Spleen (tissue), 11 donors: ENCODE measurements around the gene OTUD6A. TPM values are rescaled to one million over a fixed set of nuclear protein-coding genes. Genes with fewer than 3 reads are reported as not detected.

Experiments used
- DNase-seq: peaks from one replicate; pipeline ENCODE4 v3.0.0-alpha.2; 2020
- H3K27ac ChIP-seq, 8 donors: fragments of 200-600 bp; sonication (generic) in 7 of 8; 1 replicate in 4 of 8; 2 replicates in 4 of 8; pipeline versions ENCODE4 v1.5.0 to v1.8.0; 2016 to 2021; ENCODE audit warnings: inconsistent platforms in 4 of 8, mild to moderate bottlenecking in 4 of 8, moderate library complexity in 1 of 8
- H3K27me3 ChIP-seq, 7 donors: fragments of 200-600 bp; sonication (generic) in 6 of 7; replicated peaks in 1 of 7; 1 replicate in 4 of 7; 2 replicates in 3 of 7; pipeline versions ENCODE4 v1.5.0 to v1.8.0; 2016 to 2021; ENCODE audit warnings: inconsistent platforms in 3 of 7, mild to moderate bottlenecking in 1 of 7
- H3K36me3 ChIP-seq, 6 donors: fragments of 200-600 bp; sonication (generic) in 5 of 6; 1 replicate in 4 of 6; 2 replicates in 2 of 6; pipeline versions ENCODE4 v1.5.0 to v1.8.0; 2016 to 2021; ENCODE audit warnings: inconsistent platforms in 2 of 6
- H3K4me1 ChIP-seq, 6 donors: fragments of 200-600 bp; sonication (generic) in 5 of 6; 1 replicate in 3 of 6; 2 replicates in 3 of 6; pipeline versions ENCODE4 v1.5.0 to v1.8.0; 2016 to 2021; ENCODE audit warnings: inconsistent platforms in 3 of 6
- H3K4me3 ChIP-seq, 8 donors: fragments of 200-600 bp; sonication (generic) in 7 of 8; 1 replicate in 4 of 8; 2 replicates in 4 of 8; pipeline versions ENCODE4 v1.5.0 to v1.8.0; 2016 to 2021; ENCODE audit warnings: inconsistent platforms in 4 of 8, mild to moderate bottlenecking in 4 of 8, moderate library complexity in 2 of 8
- H3K9me3 ChIP-seq, 8 donors: fragments of 200-600 bp; sonication (generic) in 7 of 8; 1 replicate in 4 of 8; 2 replicates in 4 of 8; pipeline versions ENCODE4 v1.5.0 to v1.8.0; 2016 to 2021; ENCODE audit warnings: inconsistent platforms in 4 of 8
- CTCF ChIP-seq, 11 experiments: fragments of 200-600 bp in 7 of 11; fragments of 450-650 bp in 4 of 11; sonication (generic) in 4 of 11; IDR thresholded peaks in 8 of 11; conservative IDR thresholded peaks in 3 of 11; 1 replicate in 7 of 11; 2 replicates in 4 of 11; pipeline versions ENCODE4 v1.4.0 to v1.8.0; 2016 to 2021; ENCODE audit warnings: antibody characterized with exemption in 11 of 11, inconsistent platforms in 4 of 11, mild to moderate bottlenecking in 1 of 11
- POLR2A ChIP-seq, 3 donors: fragments of 450-650 bp; IDR thresholded peaks; one replicate each; pipeline ENCODE4 v1.5.1; 2017; ENCODE audit warnings: antibody characterized with exemption in 3 of 3, mild to moderate bottlenecking in 1 of 3
- POLR2AphosphoS5 ChIP-seq, 3 donors: sonication (generic); formaldehyde crosslinking; IDR thresholded peaks; one replicate each; pipeline ENCODE4 v1.5.1; 2017; ENCODE audit warnings: antibody characterized with exemption in 3 of 3
- WGBS, 5 donors: extraction: QIAGEN DNeasy Blood & Tissue Kit in 3 of 5; methylation state at CpG; one replicate each; pipeline versions ENCODE4 v1.1.5 to v1.1.7; 2013 to 2018; 5-methylcytosine and 5-hydroxymethylcytosine counted together
- intact Hi-C: fragments of 100-400 bp; cut with DNase I; formaldehyde crosslinking; loops from one replicate; pipeline ENCODE4 v1.15.0; 2023; ENCODE audit warnings: low total_unique reads
- polyA plus RNA-seq, 3 donors: library from polyadenylated mRNA; stranded (reverse); fragments of 200-250 nt; gene quantifications; one replicate each; pipeline ENCODE4 v1.2.1, GENCODE V29; 2013
- total RNA-seq, 7 donors: library from RNA; depleted of rRNA in 3 of 7; stranded (reverse); fragments of >200 nt in 3 of 7; fragmentation: NEBNext Ultra II Directional in 4 of 7; extraction: Animal tissue kit (Norgen Biotek cat#: 25700) in 4 of 7; gene quantifications; one replicate each; pipeline versions ENCODE4 v1.1.0 to v1.2.1, GENCODE V29; 2016 to 2021
- donor health status: healthy with polysubstance abuse.
- donor health status: DM: no; HTN: no; CAD: no; lungs with moderate emphysema.
- donor health status: DM: no; HTN: no; CAD: no.
- donor health status: Bipolar disorder and iron deficiency.
- donor health status: healthy.
- donor health status: DM: no; HTN: no; CAD: no.
- donor health status: DM: yes; HTN: yes; CAD: no.

OTUD6A gene
- total and polyA plus RNA-seq, 10 donors = not detected

- Histone ChIP-seq H3K27ac (no peak overlapping the region), H3K4me1 (no peaks in the 10 kb centered on the region), H3K36me3 (no peaks in the 10 kb centered on the region), H3K4me3 (no peak overlapping the region), H3K9me3 (no peaks in the 10 kb centered on the region), H3K27me3 (peaks cover 0 to 17% (median 0%) of the 10 kb centered on the region in 7 donors)
- intact Hi-C loops = no loop called here
- peak; percentile 59 for DNase-seq
- TF ChIP-seq POLR2AphosphoS5 (IDR thresholded peaks at IDR 0.05) (no peak), CTCF (IDR thresholded peaks at IDR 0.05 in 8 of 11, conservative IDR thresholded peaks at IDR 0.05 in 3 of 11) (peak in 9 of 11 experiments; percentile 6 to 54 (median 35))
- WGBS, 5 donors = 40 to 62% (median 59%) methylated on average over 3 to 10 of the region's 10 CpGs
Observed at GRCh38 chrX:70033348-70034051, 28.8 kb upstream of the OTUD6A start.

- H3K27me3 ChIP-seq = peaks cover 0 to 17% (median 0%) of the 10 kb centered on the region in 7 donors
- 69 to 81% (median 73%) methylated on average over 2 to 4 of the region's 4 CpGs for WGBS, 5 donors
- H3K27ac ChIP-seq = no peak overlapping the region
- intact Hi-C loops = no loop called here
- no peaks in the 10 kb centered on the region for H3K9me3 ChIP-seq
- TF ChIP-seq POLR2AphosphoS5 (IDR thresholded peaks at IDR 0.05) (no peak), POLR2A (IDR thresholded peaks at IDR 0.05) (no peak), CTCF (IDR thresholded peaks at IDR 0.05 in 8 of 11, conservative IDR thresholded peaks at IDR 0.05 in 3 of 11) (no peak)
- no peaks in the 10 kb centered on the region for H3K36me3 ChIP-seq
- no peaks in the 10 kb centered on the region for H3K4me1 ChIP-seq
- DNase-seq = no peak
- no peak overlapping the region for H3K4me3 ChIP-seq
Observed at GRCh38 chrX:70034646-70035045, 27.6 kb upstream of the OTUD6A start.

- DNase-seq = peak; percentile 47
- Histone ChIP-seq H3K9me3 (no peaks in the 10 kb centered on the region), H3K27me3 (no peaks in the 10 kb centered on the region), H3K4me1 (no peaks in the 10 kb centered on the region), H3K4me3 (no peak overlapping the region), H3K36me3 (no peaks in the 10 kb centered on the region), H3K27ac (no peak overlapping the region)
- 83 to 96% (median 91%) methylated on average over 2 of the region's 2 CpGs for WGBS, 5 donors
- intact Hi-C loops = no loop called here
- TF ChIP-seq POLR2AphosphoS5 (IDR thresholded peaks at IDR 0.05) = no peak
- no peak for TF ChIP-seq POLR2A (IDR thresholded peaks at IDR 0.05)
- TF ChIP-seq CTCF (IDR thresholded peaks at IDR 0.05 in 8 of 11, conservative IDR thresholded peaks at IDR 0.05 in 3 of 11) = no peak
Observed at GRCh38 chrX:70038515-70038914, 23.7 kb upstream of the OTUD6A start.

GRCh38 chrX:70038951-70039350 is 23.3 kb upstream of the OTUD6A start:
- 53 to 100% (median 89%) methylated on average over 1 of the region's 1 CpG for WGBS, 5 donors
- H3K36me3 ChIP-seq = no peaks in the 10 kb centered on the region
- intact Hi-C loops = no loop called here

More at GRCh38 chrX:70038951-70039350, 23.3 kb upstream of the OTUD6A start:
- Histone ChIP-seq H3K27ac (no peak overlapping the region), H3K4me1 (no peaks in the 10 kb centered on the region), H3K9me3 (no peaks in the 10 kb centered on the region), H3K27me3 (no peaks in the 10 kb centered on the region), H3K4me3 (no peak overlapping the region)
- TF ChIP-seq POLR2AphosphoS5 (IDR thresholded peaks at IDR 0.05) (no peak), CTCF (IDR thresholded peaks at IDR 0.05 in 8 of 11, conservative IDR thresholded peaks at IDR 0.05 in 3 of 11) (no peak), POLR2A (IDR thresholded peaks at IDR 0.05) (no peak)
- DNase-seq = no peak
